GM19240 (cell line): ENCODE results near the gene ARHGAP40.
"Not testable (repeated sequence)": the region's sequence is repeated elsewhere in the genome, so short reads cannot be mapped to it uniquely, and the experiment has no call there.

Experiments
- DNase-seq: peaks from one replicate; pipeline ENCODE4 v3.0.0; 2011; ENCODE audit warnings: low spot score; ENCODE audit not compliant: insufficient read length

Gene ARHGAP40

DNA sequence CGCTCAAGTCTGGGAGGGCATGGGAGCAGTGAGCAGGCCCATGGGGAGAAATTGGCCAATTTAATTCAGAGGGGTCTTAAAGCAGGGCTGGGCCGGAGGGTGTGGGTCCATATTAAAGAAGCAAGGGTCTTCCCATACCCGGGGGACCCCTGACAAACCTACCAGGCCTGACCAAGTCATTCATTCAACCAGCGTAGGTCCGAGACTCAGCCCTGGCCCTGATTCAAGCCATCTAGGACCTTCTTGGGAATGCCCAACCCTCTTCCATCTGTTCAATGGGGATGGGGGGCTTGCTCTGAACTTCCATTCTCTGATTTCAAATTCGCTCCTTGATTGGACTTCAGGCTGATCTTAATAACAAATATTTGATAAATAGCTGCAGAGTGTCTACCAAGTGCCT, 13.3 kb upstream of the ARHGAP40 start:
- DNase-seq, result no peak

DNA sequence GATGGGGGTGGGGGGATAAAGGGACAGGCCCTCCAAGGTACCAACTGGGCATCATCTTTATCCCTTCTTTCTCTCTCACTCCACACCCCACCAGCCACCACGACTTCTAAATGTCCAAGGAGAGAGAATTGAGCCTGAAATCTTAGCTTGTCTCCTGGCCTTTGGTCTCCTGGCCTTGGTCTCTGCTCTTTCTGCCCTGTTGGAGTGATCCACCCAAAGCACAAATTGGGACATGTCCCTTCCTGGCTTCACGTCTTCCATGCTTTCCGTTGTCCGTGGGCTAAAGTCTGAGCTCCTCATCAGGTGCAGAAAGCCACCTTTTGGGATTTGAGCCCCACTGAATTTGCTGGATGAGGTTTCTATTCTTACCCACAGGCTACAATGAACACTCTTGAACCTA, 12.3 kb upstream of the ARHGAP40 start:
- DNase-seq, result no peak

DNA sequence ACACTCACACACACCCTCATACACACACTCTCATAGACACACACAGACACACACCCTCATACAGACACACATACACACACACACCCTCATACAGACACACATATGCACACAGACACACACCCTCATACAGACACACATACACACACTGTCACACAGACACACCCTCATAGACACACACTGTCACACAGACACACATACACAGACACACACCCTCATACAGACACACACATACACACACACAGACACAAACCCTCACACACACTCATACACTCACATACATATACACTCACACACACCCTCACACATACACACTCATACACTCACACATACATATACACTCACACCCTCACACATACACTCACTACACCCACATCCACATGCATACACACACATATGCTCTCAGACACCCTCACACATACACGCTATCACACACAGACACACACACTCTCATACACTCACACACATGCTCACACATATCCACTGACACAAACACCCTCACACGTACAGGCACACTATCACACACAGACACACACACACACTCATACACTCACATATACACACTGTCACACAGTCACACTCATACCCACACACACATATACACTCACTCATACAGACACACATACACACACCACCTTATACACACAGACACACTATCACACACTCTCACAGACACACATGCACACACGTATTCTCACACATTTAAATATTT, 11.5 kb upstream of the ARHGAP40 start:
- DNase-seq, result no peak

DNA sequence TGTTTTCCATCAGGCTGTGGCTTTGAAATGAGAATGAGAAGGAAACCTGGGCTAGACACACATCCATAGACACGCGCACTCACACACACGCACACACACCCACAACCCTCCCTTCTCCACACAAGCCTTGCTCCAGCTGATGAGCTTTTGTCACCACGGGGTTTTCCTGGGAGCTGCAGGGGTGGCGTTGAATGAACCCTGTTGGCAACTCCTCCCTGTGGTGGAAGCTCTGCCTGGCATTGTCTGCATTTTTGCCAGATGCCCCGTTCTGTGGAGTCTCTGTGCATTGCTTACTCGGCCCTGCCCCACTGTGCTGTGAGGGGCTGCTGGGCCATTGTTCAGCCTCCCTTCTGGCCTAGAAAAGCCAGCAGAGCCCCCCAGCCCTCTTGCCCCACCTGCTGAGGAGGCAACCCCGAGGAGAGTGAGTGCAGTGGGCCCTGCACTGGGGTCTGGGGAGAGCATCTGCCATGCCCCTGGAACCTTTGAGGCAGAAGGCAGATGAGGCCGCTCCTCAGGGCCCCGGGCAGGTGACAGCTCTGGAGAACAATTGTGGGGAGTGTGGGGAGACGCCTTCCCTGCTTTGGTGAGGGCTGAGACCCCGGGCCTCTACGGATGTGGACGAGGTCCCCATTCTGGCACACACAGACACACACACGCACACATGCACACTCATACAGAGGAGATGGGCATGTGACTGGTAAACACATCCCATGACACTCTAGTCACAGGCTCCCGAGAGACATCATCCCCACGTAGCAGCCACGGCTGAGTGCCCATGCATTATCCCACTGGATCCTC, 10.7 kb upstream of the ARHGAP40 start:
- no peak for DNase-seq

DNA sequence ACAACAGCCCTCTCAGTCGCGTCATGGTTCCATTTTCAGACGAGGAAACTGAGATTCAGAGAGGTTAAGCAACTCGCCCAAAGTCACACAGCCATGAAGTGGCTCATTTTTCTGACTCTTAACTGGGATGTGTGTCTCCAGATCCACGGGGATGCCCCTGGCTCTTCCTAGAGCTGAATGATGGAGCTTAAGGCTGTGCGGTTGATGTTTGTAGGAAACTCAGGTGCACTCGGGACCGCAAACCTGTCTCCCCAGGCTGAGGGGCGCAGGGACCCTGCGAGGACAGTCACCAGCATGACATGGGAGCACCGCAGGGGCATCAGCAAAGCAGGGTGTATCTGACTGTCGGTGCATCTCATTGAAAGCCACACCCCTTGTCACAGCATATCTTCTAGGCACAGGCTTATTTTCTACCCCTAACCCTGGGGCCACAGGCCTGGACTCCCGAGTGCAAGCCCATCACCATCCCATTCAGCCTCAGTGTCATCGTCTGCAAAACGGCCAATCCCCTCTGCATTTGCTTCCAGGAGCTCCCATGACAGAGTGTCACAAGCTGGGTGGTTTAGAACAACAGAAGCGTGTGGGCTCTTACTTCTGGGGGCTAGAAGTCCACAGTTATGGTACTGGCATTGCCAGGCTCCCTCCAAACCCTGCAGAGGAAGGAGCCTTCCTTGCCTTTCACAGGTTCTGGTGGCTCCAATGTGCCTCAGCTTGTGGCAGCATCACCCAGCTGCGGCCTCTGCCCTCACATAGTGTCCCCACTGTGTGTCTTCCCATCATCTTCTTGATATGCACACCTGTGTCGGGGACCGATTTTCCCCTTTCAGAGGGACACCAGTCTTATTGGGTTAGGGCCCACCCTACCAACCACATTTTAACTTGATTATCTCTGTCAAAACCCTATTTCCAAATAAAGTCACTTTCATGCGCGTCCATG, 9.9 kb upstream of the ARHGAP40 start:
- no peak for DNase-seq

DNA sequence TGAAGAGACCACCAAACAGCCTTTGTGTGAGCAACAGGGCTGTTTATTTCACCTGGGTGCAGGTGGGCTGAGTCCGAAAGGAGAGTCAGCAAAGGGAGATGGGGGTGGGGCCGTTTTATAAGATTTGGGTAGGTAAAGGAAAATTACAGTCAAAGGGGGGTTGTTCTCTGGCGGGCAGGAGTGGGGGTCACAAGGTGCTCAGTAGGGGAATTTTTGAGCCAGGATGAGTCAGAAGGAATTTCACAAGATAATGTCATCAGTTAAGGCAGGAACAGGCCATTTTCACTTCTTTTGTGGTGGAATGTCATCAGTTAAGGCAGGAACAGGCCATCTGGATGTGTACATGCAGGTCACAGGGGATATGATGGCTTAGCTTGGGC, 9.2 kb upstream of the ARHGAP40 start:
- not testable (repeated sequence) for DNase-seq

DNA sequence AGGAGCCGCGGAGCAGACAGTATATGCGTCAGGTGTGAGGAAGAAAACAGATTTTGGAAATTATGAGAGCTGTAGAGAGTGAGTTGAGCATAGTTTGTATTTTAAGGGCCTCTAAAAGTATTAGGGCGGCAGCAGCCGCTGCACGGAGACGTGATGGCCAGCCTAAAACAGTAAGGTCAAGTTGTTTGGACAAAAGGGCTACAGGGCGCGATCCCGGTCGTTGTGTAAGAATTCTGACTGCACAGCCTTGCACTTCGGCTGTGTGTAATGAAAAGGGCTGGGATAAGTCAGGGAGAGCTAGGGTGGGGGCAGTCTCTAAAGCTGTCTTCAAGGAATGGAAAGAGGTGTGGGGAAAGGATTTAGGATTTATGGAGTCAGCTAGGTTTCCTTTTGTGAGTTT, 7.3 kb upstream of the ARHGAP40 start:
- DNase-seq, result not testable (repeated sequence)

DNA sequence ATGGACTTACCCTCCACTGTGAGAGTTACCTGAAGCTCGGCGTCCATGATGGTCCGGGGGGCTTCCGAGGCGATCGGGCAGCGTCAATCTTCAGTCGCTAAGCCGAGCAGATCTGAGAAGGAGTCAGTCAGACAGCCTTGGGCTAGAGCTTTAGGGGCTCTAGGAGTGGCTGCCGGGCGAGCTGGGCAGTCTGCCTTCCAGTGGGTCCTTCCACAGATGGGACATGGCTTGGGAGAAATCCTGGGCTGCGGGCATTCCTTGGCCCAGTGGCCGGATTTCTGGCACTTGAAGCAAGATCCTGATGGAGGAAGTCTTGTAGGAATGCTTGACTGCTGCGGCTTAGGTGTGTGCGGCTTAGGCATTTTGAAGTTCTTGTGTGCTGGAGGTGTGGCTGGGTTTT, 5.7 kb upstream of the ARHGAP40 start:
- not testable (repeated sequence) for DNase-seq

DNA sequence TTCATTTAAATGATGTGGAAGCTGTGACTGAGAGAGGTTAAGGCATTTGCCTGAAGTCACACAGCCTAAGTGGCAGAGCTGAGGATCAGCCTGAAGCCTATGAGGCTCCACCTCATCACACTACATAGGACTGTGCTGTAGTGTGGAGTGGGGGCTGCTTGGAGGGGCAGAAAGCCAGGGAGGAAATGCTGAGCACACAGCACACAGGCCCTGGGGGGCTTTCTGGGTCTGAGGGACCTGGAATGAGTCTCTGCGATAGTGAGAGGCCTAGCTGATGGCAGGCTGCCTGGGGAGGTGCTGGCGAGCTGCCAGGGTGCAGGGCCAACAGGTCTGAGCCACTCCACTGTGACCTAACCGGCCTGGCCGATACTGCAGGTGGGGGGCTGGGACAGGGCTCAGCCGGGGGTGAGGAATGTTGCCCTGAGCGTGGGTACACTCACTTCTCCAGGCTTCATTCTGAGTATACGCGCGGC, 2.2 kb upstream of the ARHGAP40 start:
- DNase-seq, result no peak

DNA sequence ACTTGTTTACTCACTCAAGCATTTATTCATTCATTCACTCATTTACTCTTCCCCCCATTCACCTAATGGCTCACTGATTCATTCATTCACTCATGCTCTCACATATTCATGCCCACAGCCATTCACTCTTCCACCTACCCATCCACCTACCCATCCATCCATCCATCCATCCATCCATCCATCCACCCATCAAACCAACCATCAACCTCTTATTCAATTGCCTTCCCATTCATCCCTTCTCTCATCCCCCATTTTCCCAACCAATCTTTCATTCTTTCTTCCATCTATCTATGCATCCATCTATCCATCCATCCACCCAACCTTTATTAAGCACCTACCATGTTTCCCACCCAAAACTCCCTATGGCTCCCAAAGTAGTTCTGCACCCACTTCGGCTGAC, 1.6 kb upstream of the ARHGAP40 start:
- DNase-seq, result no peak

DNA sequence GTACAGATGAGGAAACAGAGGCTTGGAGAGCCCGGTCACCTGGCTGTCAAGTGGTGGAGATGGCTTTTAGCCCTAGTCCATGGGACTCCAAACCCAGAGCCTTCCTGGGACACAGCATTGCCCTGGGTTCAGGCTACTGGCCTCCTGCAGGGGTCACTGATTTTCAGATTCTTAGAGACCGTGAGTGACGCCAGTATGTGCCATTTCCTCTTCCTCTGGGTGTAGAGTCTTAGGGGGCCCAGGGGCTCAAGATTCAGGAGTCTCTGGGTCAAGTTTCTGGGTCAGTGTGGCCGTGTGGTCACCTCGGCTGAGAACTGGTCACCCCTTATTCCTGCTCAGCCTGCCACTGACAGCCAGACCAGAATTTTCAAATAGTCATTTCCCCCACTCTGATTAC, 574 bp downstream of the ARHGAP40 start:
- no peak for DNase-seq

DNA sequence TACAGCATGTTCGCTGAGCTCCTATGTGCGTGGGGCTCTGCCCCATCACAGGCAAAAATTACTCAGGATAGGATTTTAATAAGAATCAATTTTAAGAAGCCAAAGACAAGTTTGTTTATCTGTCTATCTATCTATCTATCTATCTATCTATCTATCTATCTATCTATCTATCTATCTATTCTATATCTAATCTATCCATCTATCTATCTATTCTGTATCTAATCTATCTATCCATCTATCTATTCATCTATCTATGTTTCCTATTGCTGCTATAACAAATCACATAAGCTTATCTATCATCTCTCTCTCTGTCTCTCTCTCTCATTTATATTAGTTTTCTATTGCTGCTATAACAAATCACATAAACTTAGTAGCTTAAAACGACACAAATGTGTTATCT, 1.7 kb downstream of the ARHGAP40 start:
- DNase-seq, result no peak

DNA sequence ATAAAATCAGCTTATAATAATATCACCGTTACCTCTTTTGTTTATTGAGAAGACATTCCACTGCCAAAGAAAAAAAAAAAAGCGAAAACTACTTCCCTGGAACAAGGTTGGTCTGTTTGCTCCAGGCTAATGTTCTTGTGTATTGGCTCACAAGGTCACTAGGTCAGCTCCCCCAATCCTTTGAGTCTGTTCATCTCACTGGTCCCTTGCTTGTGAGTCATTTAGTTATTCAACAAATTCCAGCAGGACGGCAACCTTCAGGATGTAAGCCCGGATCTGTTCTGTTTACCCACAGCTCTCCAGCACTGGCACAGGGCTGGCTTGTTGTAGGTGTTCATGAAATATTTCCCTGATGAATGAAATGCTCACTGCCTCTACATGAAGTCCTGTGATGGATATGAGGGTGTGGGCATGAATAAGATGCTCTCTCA, 3.3 kb downstream of the ARHGAP40 start:
- DNase-seq, result no peak

DNA sequence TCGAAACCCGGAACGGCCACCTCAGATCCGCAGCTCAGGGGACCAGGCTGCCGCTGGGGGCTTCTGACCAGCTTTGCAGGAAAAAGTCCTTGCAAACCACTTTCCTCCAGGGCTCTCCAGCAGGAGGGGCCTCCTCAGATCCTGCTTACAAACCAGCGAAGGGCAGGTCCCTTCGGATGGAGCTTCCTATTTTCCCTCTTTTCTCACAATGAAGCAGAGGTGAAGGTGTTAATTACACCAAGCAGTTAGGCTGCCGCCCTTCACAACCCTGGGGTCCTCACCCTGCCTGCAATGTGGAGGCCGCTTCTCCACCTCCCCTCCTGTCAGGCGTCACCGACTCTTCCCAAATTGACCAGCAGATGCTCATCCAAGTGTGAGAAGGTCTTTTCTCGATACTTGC, 5.7 kb downstream of the ARHGAP40 start:
- no peak for DNase-seq

DNA sequence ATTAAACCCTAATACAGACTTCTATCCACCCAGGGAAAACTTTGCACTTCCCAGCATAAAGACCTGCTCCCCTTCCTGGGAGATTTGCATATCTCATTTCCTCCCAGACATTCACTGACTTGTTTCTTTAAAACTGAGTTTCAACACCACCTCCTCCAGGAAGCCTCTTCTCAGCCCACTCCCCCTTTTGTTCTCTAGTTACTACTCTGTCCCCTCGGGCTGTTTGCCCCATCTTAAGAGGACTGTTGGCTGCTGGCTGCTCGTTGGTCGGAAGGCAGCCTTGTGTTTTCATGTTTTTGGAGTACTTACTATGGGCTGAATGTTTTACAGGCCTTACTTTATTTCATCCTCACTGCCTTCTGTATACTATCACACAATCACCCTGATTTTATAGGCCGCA, 6.6 kb downstream of the ARHGAP40 start:
- DNase-seq, result no peak

DNA sequence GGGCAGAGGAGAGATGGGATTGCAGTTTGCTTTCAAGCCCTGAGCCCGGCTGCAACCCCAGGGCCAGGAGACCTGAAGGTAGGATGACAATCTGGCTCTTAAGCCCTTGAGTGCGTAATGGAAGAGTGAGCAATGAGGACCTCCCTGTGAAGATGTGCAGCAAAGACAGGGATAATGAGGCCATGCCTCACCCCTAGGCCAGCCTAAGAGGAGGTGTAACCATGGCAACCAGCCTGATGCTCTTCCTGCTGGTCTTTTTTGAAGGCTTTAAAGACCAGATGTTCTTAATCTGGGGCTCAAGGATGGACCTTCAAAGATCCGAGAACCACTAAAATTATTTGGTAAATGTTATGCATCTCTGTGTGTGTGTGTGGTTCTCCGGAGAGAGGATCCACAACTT, 8.2 kb downstream of the ARHGAP40 start:
- no peak for DNase-seq

DNA sequence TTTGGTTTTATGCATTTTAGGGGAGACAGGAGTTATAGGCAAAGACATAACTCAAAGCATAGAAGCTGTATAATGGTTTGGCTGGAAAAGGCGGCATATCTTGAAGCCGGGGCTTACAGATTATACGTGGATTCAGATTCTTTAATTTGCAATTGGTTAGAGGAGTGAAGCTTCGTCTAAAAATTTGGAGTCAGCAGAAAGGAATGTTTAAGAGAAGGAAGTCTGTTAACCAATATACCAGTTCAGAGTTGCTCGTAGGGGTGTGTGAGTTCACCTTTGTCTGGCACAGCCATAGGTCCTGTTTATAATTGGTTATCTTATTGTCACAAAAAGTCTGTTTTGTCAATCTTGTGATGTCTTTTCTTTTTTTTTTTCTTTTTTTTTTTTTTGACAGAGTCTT, 8.9 kb downstream of the ARHGAP40 start:
- DNase-seq, result no peak

DNA sequence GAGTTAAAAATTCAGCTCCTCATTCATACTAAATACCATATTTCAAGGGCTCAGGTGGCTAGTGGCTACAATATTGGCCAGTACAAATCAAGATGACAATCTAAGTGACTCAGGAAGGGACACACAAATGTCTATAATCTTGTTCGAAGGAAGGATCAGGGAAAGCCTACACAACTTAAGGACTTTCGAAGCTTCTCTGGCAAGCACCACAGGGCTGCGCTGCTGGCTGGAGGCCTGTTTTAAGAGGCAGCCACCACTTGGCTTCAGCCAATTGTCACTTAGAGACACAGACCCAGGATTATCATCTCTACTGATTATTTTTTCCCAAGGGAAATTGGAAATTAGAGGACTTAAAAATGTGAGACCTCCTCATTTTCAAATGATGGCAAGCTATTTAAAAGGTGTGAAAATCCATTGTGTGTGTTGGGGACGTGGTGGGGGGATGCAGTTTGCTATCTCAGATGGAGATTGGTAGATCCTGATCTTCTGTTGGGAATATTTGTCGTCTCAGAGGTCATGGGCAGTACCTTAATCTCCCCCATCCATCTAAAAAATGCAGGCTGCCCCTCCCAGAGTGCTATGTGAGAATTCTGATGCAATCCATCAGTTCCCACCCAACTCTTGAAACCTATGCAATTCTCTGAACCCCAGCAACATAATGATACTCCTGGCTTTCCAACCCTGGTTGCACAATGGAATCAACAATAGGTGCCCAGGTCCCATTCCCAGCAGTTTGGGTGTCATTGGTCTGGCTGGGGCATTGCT, 11.3 kb downstream of the ARHGAP40 start:
- DNase-seq, result no peak

DNA sequence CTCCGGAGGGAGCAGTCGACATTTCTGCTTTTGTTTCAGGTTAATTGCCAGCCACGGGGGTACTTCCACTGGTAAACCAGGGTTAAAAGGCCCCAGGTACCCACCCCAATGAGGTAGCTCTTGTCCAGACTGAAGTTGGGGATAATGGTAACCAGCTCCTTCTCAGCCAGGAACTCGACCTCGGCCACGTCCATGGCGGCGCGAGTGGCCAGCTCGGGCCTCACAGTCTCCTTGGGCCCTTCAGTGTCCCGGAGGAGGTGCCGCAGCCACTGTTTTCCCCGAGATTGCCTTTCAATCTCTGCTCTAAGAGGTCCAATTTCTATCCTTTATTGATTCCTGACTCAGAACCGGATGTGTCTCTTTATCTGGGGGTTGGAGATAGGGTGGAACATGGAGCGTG, 13.7 kb downstream of the ARHGAP40 start:
- DNase-seq, result no peak

DNA sequence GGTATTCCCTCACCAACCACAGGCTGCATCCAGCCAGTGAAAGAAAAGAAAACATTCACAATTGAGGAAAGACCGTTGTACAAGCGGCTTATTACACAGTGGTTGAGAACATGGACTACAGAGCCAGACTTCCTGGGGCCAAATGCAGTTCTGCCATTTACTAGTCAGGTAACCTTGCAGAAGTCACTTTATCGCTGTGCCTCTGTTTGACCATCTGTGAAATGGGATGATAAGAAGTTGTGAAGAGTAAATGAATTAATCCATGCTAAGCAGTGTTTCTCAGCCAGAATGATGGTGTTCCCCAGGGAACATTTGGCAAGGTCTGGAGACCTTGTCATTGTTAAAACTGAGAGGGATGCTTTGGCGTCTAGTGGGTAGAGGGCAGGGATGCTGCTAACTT, 14.8 kb downstream of the ARHGAP40 start:
- DNase-seq, result no peak
